ENCODE results near the gene MMAB.

DNA sequence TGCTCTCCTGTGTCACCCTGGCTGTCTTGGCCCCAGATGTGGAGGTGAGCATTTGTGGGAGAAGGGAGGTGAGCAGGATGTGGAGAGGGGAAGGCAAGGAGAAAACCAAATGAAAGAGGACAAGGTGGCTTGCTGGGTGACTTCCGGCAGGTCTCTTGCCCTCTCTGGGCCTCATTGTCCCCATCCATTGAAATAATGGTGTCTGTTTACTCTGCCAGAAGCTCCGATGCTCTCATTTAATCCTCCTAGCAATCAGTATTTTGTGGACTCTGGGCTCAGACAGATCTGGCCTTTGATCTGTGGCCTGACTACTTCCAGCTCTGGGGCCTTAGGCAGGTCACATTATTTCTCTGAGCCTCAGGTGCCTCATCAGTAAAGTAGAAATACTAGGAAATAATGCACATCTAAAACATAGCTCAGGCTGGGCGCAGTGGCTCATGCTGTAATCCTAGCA lies 30.9 kb upstream of the MMAB start:
- TF ChIP-seq, protein P1, sequence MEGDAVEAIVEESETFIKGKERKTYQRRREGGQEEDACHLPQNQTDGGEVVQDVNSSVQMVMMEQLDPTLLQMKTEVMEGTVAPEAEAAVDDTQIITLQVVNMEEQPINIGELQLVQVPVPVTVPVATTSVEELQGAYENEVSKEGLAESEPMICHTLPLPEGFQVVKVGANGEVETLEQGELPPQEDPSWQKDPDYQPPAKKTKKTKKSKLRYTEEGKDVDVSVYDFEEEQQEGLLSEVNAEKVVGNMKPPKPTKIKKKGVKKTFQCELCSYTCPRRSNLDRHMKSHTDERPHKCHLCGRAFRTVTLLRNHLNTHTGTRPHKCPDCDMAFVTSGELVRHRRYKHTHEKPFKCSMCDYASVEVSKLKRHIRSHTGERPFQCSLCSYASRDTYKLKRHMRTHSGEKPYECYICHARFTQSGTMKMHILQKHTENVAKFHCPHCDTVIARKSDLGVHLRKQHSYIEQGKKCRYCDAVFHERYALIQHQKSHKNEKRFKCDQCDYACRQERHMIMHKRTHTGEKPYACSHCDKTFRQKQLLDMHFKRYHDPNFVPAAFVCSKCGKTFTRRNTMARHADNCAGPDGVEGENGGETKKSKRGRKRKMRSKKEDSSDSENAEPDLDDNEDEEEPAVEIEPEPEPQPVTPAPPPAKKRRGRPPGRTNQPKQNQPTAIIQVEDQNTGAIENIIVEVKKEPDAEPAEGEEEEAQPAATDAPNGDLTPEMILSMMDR (IDR thresholded peaks at IDR 0.05) = no peak
- TF ChIP-seq POLR2AphosphoS5 (IDR thresholded peaks at IDR 0.05) (no peak), EP300 (IDR thresholded peaks at IDR 0.05) (no peak)
